GM19240 (cell line): ENCODE data around the gene MAGI2.

Experiments
- DNase-seq: peaks from one replicate; pipeline ENCODE4 v3.0.0; 2011; ENCODE audit warnings: low spot score; ENCODE audit not compliant: insufficient read length

MAGI2 gene

GRCh38 chr7:78198756-78199155, 1254.7 kb downstream of the MAGI2 start:
- no peak for DNase-seq

- DNase-seq, result no peak
Measured at GRCh38 chr7:78197447-78197846, 1256.0 kb downstream of the MAGI2 start.

- DNase-seq, result no peak
Measured at GRCh38 chr7:78195281-78195680, 1258.2 kb downstream of the MAGI2 start.

GRCh38 chr7:78194611-78195010, 1258.9 kb downstream of the MAGI2 start:
- DNase-seq, result no peak

GRCh38 chr7:78191475-78192079, 1261.9 kb downstream of the MAGI2 start:
- no peak for DNase-seq

- no peak for DNase-seq
Measured at GRCh38 chr7:78189762-78190161, 1263.7 kb downstream of the MAGI2 start.

GRCh38 chr7:78185149-78185745, 1268.2 kb downstream of the MAGI2 start:
- DNase-seq, result no peak

- DNase-seq, result no peak
Measured at GRCh38 chr7:78184299-78184698, 1269.2 kb downstream of the MAGI2 start.

- DNase-seq, result no peak
Measured at GRCh38 chr7:78179827-78180477, 1273.5 kb downstream of the MAGI2 start.

- DNase-seq, result no peak
Measured at GRCh38 chr7:78179211-78179610, 1274.3 kb downstream of the MAGI2 start.

- no peak for DNase-seq
Measured at GRCh38 chr7:78178319-78178718, 1275.1 kb downstream of the MAGI2 start.

- DNase-seq, result no peak
Measured at GRCh38 chr7:78176171-78176570, 1277.3 kb downstream of the MAGI2 start.

GRCh38 chr7:78175330-78176100, 1278.0 kb downstream of the MAGI2 start:
- no peak for DNase-seq

GRCh38 chr7:78173666-78174065, 1279.8 kb downstream of the MAGI2 start:
- DNase-seq, result no peak

GRCh38 chr7:78172933-78173591, 1280.4 kb downstream of the MAGI2 start:
- no peak for DNase-seq

- no peak for DNase-seq
Measured at GRCh38 chr7:78172267-78172757, 1281.2 kb downstream of the MAGI2 start.

GRCh38 chr7:78171398-78171797, 1282.1 kb downstream of the MAGI2 start:
- no peak for DNase-seq

GRCh38 chr7:78170815-78171214, 1282.7 kb downstream of the MAGI2 start:
- DNase-seq, result no peak

- DNase-seq, result no peak
Measured at GRCh38 chr7:78169992-78170391, 1283.5 kb downstream of the MAGI2 start.

- DNase-seq, result no peak
Measured at GRCh38 chr7:78168865-78169264, 1284.6 kb downstream of the MAGI2 start.

GRCh38 chr7:78167860-78168259, 1285.6 kb downstream of the MAGI2 start:
- DNase-seq, result no peak
